Measurements from ENCODE around the gene LTBP2. TPM values are rescaled to one million over a fixed set of nuclear protein-coding genes. Genes with fewer than 3 reads are reported as not detected.

LTBP2 gene
- total and polyA plus RNA-seq, 2 of the 8 experiments (the other 6 are each of a cell fraction or from before 2014, with no cell fraction given) = 0.48 to 0.89 TPM

GRCh38 chr14:74510223-74510931, 101.7 kb downstream of the LTBP2 start:
- Histone ChIP-seq H3K23me2 (ENCODE audit: low read depth, low read length) (no peaks in the 10 kb centered on the region), H3K56ac (replicated peaks; ENCODE audit: insufficient read length, low read depth, low read length) (no peak overlapping the region), H3K4me3 (ENCODE audit: extremely low read depth in 1 of 4, insufficient read depth in 2 of 4, low read depth in 3 of 4, low read length in 4 of 4) (no peak overlapping the region), H2BK20ac (ENCODE audit: low read length) (no peak overlapping the region), H2BK12ac (ENCODE audit: low read depth, low read length) (peak overlapping the region; percentile 63; the same call in 1 of the 2 replicates), H2BK5ac (ENCODE audit: low read depth, low read length) (0 out of 2 replicates have a peak overlapping the region, but pooled peaks have one; percentile 35), H4K5ac (ENCODE audit: insufficient read length, low read depth, low read length) (no peak overlapping the region), H4K8ac (ENCODE audit: extremely low read depth, insufficient read depth, low read length) (no peak overlapping the region), H4K91ac (replicated peaks; ENCODE audit: insufficient read length, low read length) (peak overlapping the region; percentile 25), H2AK5ac (ENCODE audit: low read depth, low read length) (peak overlapping the region; percentile 65; the same call in 1 of the 2 replicates), H3K79me1 (ENCODE audit: low read depth, low read length) (no peaks in the 10 kb centered on the region), H3K4me2 (ENCODE audit: insufficient read depth in 1 of 2, low read depth in 2 of 2, low read length in 2 of 2) (no peak overlapping the region), H3K18ac (ENCODE audit: extremely low read depth, low read length) (no peak overlapping the region; the same call in 1 of the 2 replicates), H3K9ac (replicated peaks in 1 of 4; ENCODE audit: extremely low read depth in 1 of 4, low read depth in 3 of 4, low read length in 3 of 4) (no peak overlapping the region), H4K20me1 (replicated peaks in 1 of 2; ENCODE audit: control insufficient read depth in 1 of 2, insufficient read depth in 2 of 2, low read length in 2 of 2) (no peaks in the 10 kb centered on the region), H2AFZ (ENCODE audit: low read length) (no peak overlapping the region), H2BK15ac (ENCODE audit: low read length) (no peak overlapping the region), H3K4ac (replicated peaks; ENCODE audit: insufficient read length, low read depth, low read length) (no peak overlapping the region), H2BK120ac (replicated peaks; ENCODE audit: low read depth, low read length) (no peak overlapping the region), H3K4me1 (replicated peaks in 1 of 4; ENCODE audit: control insufficient read depth in 3 of 4, insufficient read depth in 4 of 4, low read length in 3 of 4) (peaks cover 0 to 22% (median 12%) of the 10 kb centered on the region in 4 experiments; a peak in 6 of 7 replicates), H3K27me3 (replicated peaks in 1 of 4; ENCODE audit: control insufficient read depth in 3 of 4, extremely low read depth in 1 of 4, insufficient read depth in 3 of 4, low read length in 3 of 4) (no peaks in the 10 kb centered on the region; a peak in 1 of 7 replicates), H3K27ac (ENCODE audit: low read depth, low read length) (no peak overlapping the region), H3K79me2 (ENCODE audit: control insufficient read depth in 1 of 2, insufficient read depth in 2 of 2, low read length in 2 of 2) (no peaks in the 10 kb centered on the region), H3K23ac (ENCODE audit: insufficient read length) (no peak overlapping the region), H3K14ac (ENCODE audit: insufficient read length) (no peak overlapping the region), H3K9me3 (ENCODE audit: insufficient read depth in 2 of 2, low read depth in 1 of 2, low read length in 1 of 2) (no peaks in the 10 kb centered on the region), H3K36me3 (ENCODE audit: control insufficient read depth in 2 of 4, insufficient read depth in 4 of 4, low read length in 3 of 4) (no peaks in the 10 kb centered on the region)
- FAIRE-seq (no peak), DNase-seq (ENCODE audit: low read depth in 1 of 2, low spot score in 2 of 2) (no peak)
- CTCF ChIA-PET (ENCODE audit: partially characterized antibody) = interaction anchor here (0.7 to 6.5 kb wide), 5 partner anchors 10 to 99 kb away, joined by 3 to 64 read pairs (median 4); no protein-coding TSS in a partner anchor
- POLR2A ChIA-PET (ENCODE audit: partially characterized antibody) = interaction anchor here (2.2 kb wide), 1 partner anchor 8 kb away, joined by 7 read pairs; no protein-coding TSS in a partner anchor
- WGBS, 2 experiments (ENCODE audit: extremely low coverage in 1 of 2, insufficient coverage in 1 of 2, insufficient read length in 1 of 2, insufficient replicate concordance in 2 of 2, low coverage in 1 of 2, low lambda C conversion rate in 2 of 2, missing lambda C conversion rate in 1 of 2) = 74% methylated on average over 19 of the region's 21 CpGs; no CpG with 5 or more reads in 1 of the 2 experiments
- no peak for TF ChIP-seq CREB1 (IDR thresholded peaks at IDR 0.05)
- no peak for TF ChIP-seq TCF12 (IDR thresholded peaks at IDR 0.05; ENCODE audit: low read depth, low read length)
- TF ChIP-seq, protein P1, sequence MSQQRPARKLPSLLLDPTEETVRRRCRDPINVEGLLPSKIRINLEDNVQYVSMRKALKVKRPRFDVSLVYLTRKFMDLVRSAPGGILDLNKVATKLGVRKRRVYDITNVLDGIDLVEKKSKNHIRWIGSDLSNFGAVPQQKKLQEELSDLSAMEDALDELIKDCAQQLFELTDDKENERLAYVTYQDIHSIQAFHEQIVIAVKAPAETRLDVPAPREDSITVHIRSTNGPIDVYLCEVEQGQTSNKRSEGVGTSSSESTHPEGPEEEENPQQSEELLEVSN (IDR thresholded peaks at IDR 0.05) = no peak
- TF ChIP-seq, protein P2, sequence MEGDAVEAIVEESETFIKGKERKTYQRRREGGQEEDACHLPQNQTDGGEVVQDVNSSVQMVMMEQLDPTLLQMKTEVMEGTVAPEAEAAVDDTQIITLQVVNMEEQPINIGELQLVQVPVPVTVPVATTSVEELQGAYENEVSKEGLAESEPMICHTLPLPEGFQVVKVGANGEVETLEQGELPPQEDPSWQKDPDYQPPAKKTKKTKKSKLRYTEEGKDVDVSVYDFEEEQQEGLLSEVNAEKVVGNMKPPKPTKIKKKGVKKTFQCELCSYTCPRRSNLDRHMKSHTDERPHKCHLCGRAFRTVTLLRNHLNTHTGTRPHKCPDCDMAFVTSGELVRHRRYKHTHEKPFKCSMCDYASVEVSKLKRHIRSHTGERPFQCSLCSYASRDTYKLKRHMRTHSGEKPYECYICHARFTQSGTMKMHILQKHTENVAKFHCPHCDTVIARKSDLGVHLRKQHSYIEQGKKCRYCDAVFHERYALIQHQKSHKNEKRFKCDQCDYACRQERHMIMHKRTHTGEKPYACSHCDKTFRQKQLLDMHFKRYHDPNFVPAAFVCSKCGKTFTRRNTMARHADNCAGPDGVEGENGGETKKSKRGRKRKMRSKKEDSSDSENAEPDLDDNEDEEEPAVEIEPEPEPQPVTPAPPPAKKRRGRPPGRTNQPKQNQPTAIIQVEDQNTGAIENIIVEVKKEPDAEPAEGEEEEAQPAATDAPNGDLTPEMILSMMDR (IDR thresholded peaks at IDR 0.05; ENCODE audit: control extremely low read depth in 1 of 3, insufficient read depth in 1 of 3, low read depth in 1 of 3, low read length in 3 of 3) = no peak
- TF ChIP-seq GABPA (IDR thresholded peaks at IDR 0.05; ENCODE audit: borderline replicate concordance, insufficient read depth, low read length) = no peak
- TF ChIP-seq SP1 (IDR thresholded peaks at IDR 0.05; ENCODE audit: low read depth, low read length) = no peak
- TF ChIP-seq TAF7 (optimal IDR thresholded peaks at IDR 0.05; ENCODE audit: borderline replicate concordance, low read depth, low read length) = no peak
- no peak for TF ChIP-seq HDAC6 (IDR thresholded peaks at IDR 0.05; ENCODE audit: low read depth, low read length)
- TF ChIP-seq SRF (IDR thresholded peaks at IDR 0.05; ENCODE audit: low read depth, low read length) = no peak

All from H1 (cell line).